Caco-2 (cell line): ENCODE measurements around the gene ASIC1. TPM values are rescaled to one million over a fixed set of nuclear protein-coding genes. Genes with fewer than 3 reads are reported as not detected.

Experiments
- BruUV-seq: library from RNA; stranded (reverse); fragments of 400-500 nt; replicated peaks from 2 replicates; lab custom pipeline; 2021; lab: Mats Ljungman, UMichigan
- CTCF ChIA-PET: fragments of 300-600 bp; sonication (Branson Sonifier 250); formaldehyde crosslinking; loops from one replicate; lab custom pipeline; 2022; ENCODE audit warnings: antibody characterized with exemption; lab: Charles Lee
- POLR2A ChIA-PET: fragments of 300-600 bp; sonication (Branson Sonifier 250); formaldehyde crosslinking; loops from one replicate; lab custom pipeline; 2022; ENCODE audit warnings: antibody characterized with exemption; lab: Charles Lee
- DNase-seq, 2 experiments: peaks; one replicate each; pipeline versions ENCODE4 v3.0.0 to v3.0.0-alpha.2; 2020 to 2022
- H3K27me3 ChIP-seq: replicated peaks from 2 replicates; pipeline ENCODE4 v1.6.0; 2011; ENCODE audit warnings: low read length; ENCODE audit not compliant: control insufficient read depth, insufficient read depth
- H3K36me3 ChIP-seq: 2 replicates; pipeline ENCODE4 v1.5.1; 2011; ENCODE audit warnings: low read length; ENCODE audit not compliant: control insufficient read depth, insufficient read depth
- H3K4me1 ChIP-seq: fragments of 250-450 bp; sonication (Bioruptor Pico); 2 replicates; pipeline ENCODE4 v1.5.1; 2020; ENCODE audit warnings: mild to moderate bottlenecking
- H3K4me3 ChIP-seq: 2 replicates; pipeline ENCODE4 v1.5.1; 2011; ENCODE audit warnings: low read depth, mild to moderate bottlenecking, control low read depth, low read length
- H3K9me3 ChIP-seq: fragments of 250-450 bp; sonication (Bioruptor Pico); 2 replicates; pipeline ENCODE4 v1.5.1; 2020; ENCODE audit warnings: mild to moderate bottlenecking, moderate library complexity
- H3K27ac Mint-ChIP-seq: one replicate; pipeline ENCODE4 v1.8.0; 2022; ENCODE audit warnings: mixed read lengths; ENCODE audit not compliant: unreplicated experiment
- H3K27me3 Mint-ChIP-seq: one replicate; pipeline ENCODE4 v1.8.0; 2022; ENCODE audit warnings: mixed read lengths; ENCODE audit not compliant: insufficient read depth, unreplicated experiment
- H3K36me3 Mint-ChIP-seq: one replicate; pipeline ENCODE4 v1.8.0; 2022; ENCODE audit warnings: mild to moderate bottlenecking, mixed read lengths; ENCODE audit not compliant: insufficient read depth, unreplicated experiment
- H3K4me1 Mint-ChIP-seq: one replicate; pipeline ENCODE4 v1.8.0; 2022; ENCODE audit warnings: low read depth, mixed read lengths; ENCODE audit not compliant: unreplicated experiment
- H3K4me3 Mint-ChIP-seq: one replicate; pipeline ENCODE4 v1.8.0; 2022; ENCODE audit warnings: mild to moderate bottlenecking, moderate library complexity, mixed read lengths; ENCODE audit not compliant: unreplicated experiment
- H3K9me3 Mint-ChIP-seq: one replicate; pipeline ENCODE4 v1.8.0; 2022; ENCODE audit warnings: mixed read lengths; ENCODE audit not compliant: unreplicated experiment
- intact Hi-C: fragments of 100-400 bp; cut with micrococcal nuclease; formaldehyde crosslinking; loops from one replicate; pipeline ENCODE4 v1.10.0; 2022; ENCODE audit not compliant: unreplicated experiment
- total RNA-seq: library from RNA; stranded (reverse); gene quantifications from 2 replicates; pipeline ENCODE4 v1.2.3, GENCODE V29; 2022
- TF ChIP-seq, protein P1 (sequence below), 2 experiments: fragments of 200-600 bp in 1 of 2; IDR thresholded peaks; 1 replicate in 1 of 2; 2 replicates in 1 of 2; pipeline versions ENCODE4 v1.5.1 to v1.8.0; 2011 to 2022; ENCODE audit warnings: antibody characterized with exemption in 1 of 2, control low read depth in 1 of 2, inconsistent platforms in 1 of 2, low read depth in 1 of 2, low read length in 1 of 2, mild to moderate bottlenecking in 1 of 2, moderate library complexity in 1 of 2; ENCODE audit not compliant: insufficient read depth in 1 of 2, severe bottlenecking in 1 of 2, unreplicated experiment in 1 of 2

ASIC1 gene
- total RNA-seq, 1 experiment from 2014 or later: 17.8 TPM

DNA sequence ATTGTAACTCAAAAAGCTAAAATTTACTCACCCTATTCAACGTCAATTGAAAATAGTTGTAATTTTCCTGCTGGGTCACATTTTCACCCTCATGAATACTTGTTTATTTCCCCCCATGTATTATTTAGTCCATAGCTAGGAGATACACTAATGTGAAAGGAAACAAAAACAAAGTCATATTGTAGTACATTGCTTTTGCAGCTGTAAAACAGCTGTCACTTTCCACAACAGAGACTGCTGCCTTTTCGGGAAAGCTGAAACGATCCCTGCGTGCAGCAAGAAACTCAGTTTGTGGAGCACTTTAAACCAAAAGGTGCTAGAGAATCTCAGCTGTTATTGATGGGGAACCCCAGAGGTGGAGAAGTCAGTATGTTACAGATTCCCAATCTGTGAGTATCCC is 36.4 kb upstream of the ASIC1 start:
- BruUV-seq: no TSS peak
- Mint-ChIP-seq H3K9me3 (no peaks in the 10 kb centered on the region), H3K4me1 (peaks cover 27% of the 10 kb centered on the region), H3K27me3 (no peaks in the 10 kb centered on the region), H3K36me3 (peaks cover 34% of the 10 kb centered on the region), H3K27ac (no peak overlapping the region), H3K4me3 (no peak overlapping the region)
- H3K9me3 ChIP-seq: no peaks in the 10 kb centered on the region
- intact Hi-C loops: no loop called here
- ChIA-PET CTCF (interaction anchor here (0.6 kb wide), 2 partner anchors 53 to 170 kb away, joined by 3 to 9 read pairs; no protein-coding TSS in a partner anchor), POLR2A (no interaction called here)
- no peak overlapping the region for H3K4me3 ChIP-seq
- no peaks in the 10 kb centered on the region for H3K36me3 ChIP-seq
- peaks cover 8% of the 10 kb centered on the region for H3K4me1 ChIP-seq
- TF ChIP-seq, protein P1, sequence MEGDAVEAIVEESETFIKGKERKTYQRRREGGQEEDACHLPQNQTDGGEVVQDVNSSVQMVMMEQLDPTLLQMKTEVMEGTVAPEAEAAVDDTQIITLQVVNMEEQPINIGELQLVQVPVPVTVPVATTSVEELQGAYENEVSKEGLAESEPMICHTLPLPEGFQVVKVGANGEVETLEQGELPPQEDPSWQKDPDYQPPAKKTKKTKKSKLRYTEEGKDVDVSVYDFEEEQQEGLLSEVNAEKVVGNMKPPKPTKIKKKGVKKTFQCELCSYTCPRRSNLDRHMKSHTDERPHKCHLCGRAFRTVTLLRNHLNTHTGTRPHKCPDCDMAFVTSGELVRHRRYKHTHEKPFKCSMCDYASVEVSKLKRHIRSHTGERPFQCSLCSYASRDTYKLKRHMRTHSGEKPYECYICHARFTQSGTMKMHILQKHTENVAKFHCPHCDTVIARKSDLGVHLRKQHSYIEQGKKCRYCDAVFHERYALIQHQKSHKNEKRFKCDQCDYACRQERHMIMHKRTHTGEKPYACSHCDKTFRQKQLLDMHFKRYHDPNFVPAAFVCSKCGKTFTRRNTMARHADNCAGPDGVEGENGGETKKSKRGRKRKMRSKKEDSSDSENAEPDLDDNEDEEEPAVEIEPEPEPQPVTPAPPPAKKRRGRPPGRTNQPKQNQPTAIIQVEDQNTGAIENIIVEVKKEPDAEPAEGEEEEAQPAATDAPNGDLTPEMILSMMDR (IDR thresholded peaks at IDR 0.05; ENCODE audit: insufficient read depth in 1 of 2, low read depth in 1 of 2, low read length in 1 of 2, severe bottlenecking in 1 of 2, unreplicated experiment in 1 of 2): no peak
- no peaks in the 10 kb centered on the region for H3K27me3 ChIP-seq
- DNase-seq: no peak

DNA sequence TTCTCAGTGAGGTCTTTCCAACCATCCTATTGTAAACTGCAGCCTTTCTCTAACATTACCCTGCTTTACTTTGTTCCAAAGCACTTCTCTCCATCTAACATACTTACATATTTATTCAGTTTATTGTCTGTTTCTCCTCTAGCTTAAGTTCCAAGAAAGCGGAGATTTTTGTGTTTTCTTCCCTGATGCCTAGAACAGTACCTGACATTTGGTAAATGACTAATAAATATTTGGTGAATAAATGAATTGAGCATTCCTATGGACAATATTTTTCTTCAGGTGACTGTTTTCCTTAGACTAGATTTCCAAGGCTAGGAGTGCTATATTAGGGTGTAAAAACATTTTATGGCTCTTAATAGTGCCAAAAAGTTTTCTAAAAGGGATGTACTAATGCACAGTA is 34.5 kb upstream of the ASIC1 start:
- BruUV-seq: no TSS peak
- ChIA-PET POLR2A (no interaction called here), CTCF (no interaction called here)
- H3K9me3 ChIP-seq: no peaks in the 10 kb centered on the region
- TF ChIP-seq, protein P1 (IDR thresholded peaks at IDR 0.05; ENCODE audit: insufficient read depth in 1 of 2, low read depth in 1 of 2, low read length in 1 of 2, severe bottlenecking in 1 of 2, unreplicated experiment in 1 of 2): no peak
- H3K4me1 Mint-ChIP-seq: peaks cover 35% of the 10 kb centered on the region
- H3K27me3 Mint-ChIP-seq: no peaks in the 10 kb centered on the region
- no peaks in the 10 kb centered on the region for H3K36me3 ChIP-seq
- DNase-seq: no peak
- peak overlapping the region; percentile 1 for H3K27ac Mint-ChIP-seq
- no peaks in the 10 kb centered on the region for H3K9me3 Mint-ChIP-seq
- no peak overlapping the region for H3K4me3 Mint-ChIP-seq
- intact Hi-C loops: no loop called here
- peaks cover 8% of the 10 kb centered on the region for H3K4me1 ChIP-seq
- H3K4me3 ChIP-seq: no peak overlapping the region
- H3K27me3 ChIP-seq: no peaks in the 10 kb centered on the region
- peaks cover 26% of the 10 kb centered on the region for H3K36me3 Mint-ChIP-seq

DNA sequence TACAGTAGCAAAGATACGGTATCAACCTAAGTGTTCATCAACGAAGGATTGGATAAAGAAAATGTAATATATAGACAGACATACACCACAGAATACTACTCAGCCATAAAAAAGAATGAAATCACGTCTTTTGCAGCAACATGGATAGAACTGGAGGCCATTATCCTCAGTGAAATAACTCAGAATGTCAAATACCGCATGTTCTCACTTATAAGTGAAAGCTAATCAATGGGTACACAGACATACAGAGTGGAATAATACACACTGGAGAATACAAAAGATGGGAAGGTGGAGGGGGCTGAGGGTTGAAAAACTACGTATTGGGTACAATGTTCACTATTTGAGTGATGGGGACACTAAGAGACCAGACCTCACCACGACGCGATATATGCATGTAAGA is 33.2 kb upstream of the ASIC1 start:
- no TSS peak for BruUV-seq
- H3K9me3 Mint-ChIP-seq: no peaks in the 10 kb centered on the region
- peak overlapping the region; percentile 92 for H3K27ac Mint-ChIP-seq
- CTCF ChIA-PET: interaction anchor here (0.6 to 2.0 kb wide), 3 partner anchors 32 to 56 kb away, joined by 3 to 12 read pairs (median 12); no protein-coding TSS in a partner anchor
- POLR2A ChIA-PET: interaction anchor here (0.6 to 1.4 kb wide), 3 partner anchors 44 to 914 kb away, joined by 3 to 4 read pairs (median 3); partner anchors contain the start of genes COX14 and LMBR1L
- TF ChIP-seq, protein P1 (IDR thresholded peaks at IDR 0.05; ENCODE audit: insufficient read depth in 1 of 2, low read depth in 1 of 2, low read length in 1 of 2, severe bottlenecking in 1 of 2, unreplicated experiment in 1 of 2): no peak
- peaks cover 28% of the 10 kb centered on the region for H3K4me1 Mint-ChIP-seq
- Histone ChIP-seq H3K36me3 (no peaks in the 10 kb centered on the region), H3K9me3 (no peaks in the 10 kb centered on the region), H3K27me3 (no peaks in the 10 kb centered on the region), H3K4me1 (peaks cover 5% of the 10 kb centered on the region), H3K4me3 (peak overlapping the region; percentile 70)
- intact Hi-C loops: no loop called here
- no peak for DNase-seq
- peaks cover 17% of the 10 kb centered on the region for H3K36me3 Mint-ChIP-seq
- peak overlapping the region; percentile 86 for H3K4me3 Mint-ChIP-seq
- H3K27me3 Mint-ChIP-seq: no peaks in the 10 kb centered on the region
